ENCODE measurements around the gene DAAM1. TPM values are rescaled to one million over a fixed set of nuclear protein-coding genes. Genes with fewer than 3 reads are reported as not detected.

DAAM1 gene
- total and polyA plus RNA-seq, 7 donors: 5.7 to 37.1 (median 8.9) TPM

- 80 to 85% (median 82%) methylated on average over 5 of the region's 5 CpGs for WGBS, 3 donors
- intact Hi-C loops (cut with DNase I): no loop called here
- Histone ChIP-seq H3K4me1 (peaks cover 26% of the 10 kb centered on the region), H3K27ac (no peak overlapping the region), H3K4me3 (no peak overlapping the region), H3K36me3 (ENCODE audit: insufficient read depth in 1 of 2, low read depth in 1 of 2) (no peaks in the 10 kb centered on the region), H3K27me3 (ENCODE audit: insufficient read depth in 3 of 3, low read length in 2 of 3) (no peaks in the 10 kb centered on the region), H3K9me3 (no peaks in the 10 kb centered on the region)
- no peak for TF ChIP-seq CTCF (IDR thresholded peaks at IDR 0.05)
- DNase-seq (no peak), ATAC-seq (no peak)
Measured at GRCh38 chr14:59252772-59253500, 64.5 kb downstream of the DAAM1 start.

GRCh38 chr14:59253527-59253926 is 65.1 kb downstream of the DAAM1 start:
- Histone ChIP-seq H3K4me3 (no peak overlapping the region), H3K4me1 (peaks cover 26% of the 10 kb centered on the region), H3K27ac (no peak overlapping the region), H3K36me3 (ENCODE audit: insufficient read depth in 1 of 2, low read depth in 1 of 2) (no peaks in the 10 kb centered on the region), H3K27me3 (ENCODE audit: insufficient read depth in 3 of 3, low read length in 2 of 3) (no peaks in the 10 kb centered on the region), H3K9me3 (no peaks in the 10 kb centered on the region)
- intact Hi-C loops (cut with DNase I): no loop called here
- no peak for TF ChIP-seq CTCF (IDR thresholded peaks at IDR 0.05)
- DNase-seq: no peak
- no peak for ATAC-seq

- WGBS, 3 donors: 16 to 22% (median 17%) methylated on average over 7 of the region's 7 CpGs
- Histone ChIP-seq H3K36me3 (ENCODE audit: insufficient read depth in 1 of 2, low read depth in 1 of 2) (no peaks in the 10 kb centered on the region), H3K4me3 (no peak overlapping the region), H3K27me3 (ENCODE audit: insufficient read depth in 3 of 3, low read length in 2 of 3) (no peaks in the 10 kb centered on the region), H3K27ac (peak overlapping the region; percentile 59), H3K9me3 (no peaks in the 10 kb centered on the region), H3K4me1 (peaks cover 26% of the 10 kb centered on the region)
- intact Hi-C loops (cut with DNase I): no loop called here
- ATAC-seq (peak; percentile 65 to 88 (median 76)), DNase-seq (peak; percentile 46 to 69)
- peak; percentile 5 for TF ChIP-seq CTCF (IDR thresholded peaks at IDR 0.05)
Measured at GRCh38 chr14:59254146-59254910, 65.9 kb downstream of the DAAM1 start.

GRCh38 chr14:59254911-59255545 is 66.6 kb downstream of the DAAM1 start:
- peak overlapping the region; percentile 59 for H3K27ac ChIP-seq
- no peak overlapping the region for H3K4me3 ChIP-seq
- DNase-seq: no peak
- no peaks in the 10 kb centered on the region for H3K27me3 ChIP-seq (ENCODE audit: insufficient read depth in 3 of 3, low read length in 2 of 3)
- no peaks in the 10 kb centered on the region for H3K9me3 ChIP-seq
- no peaks in the 10 kb centered on the region for H3K36me3 ChIP-seq (ENCODE audit: insufficient read depth in 1 of 2, low read depth in 1 of 2)
- no peak for TF ChIP-seq CTCF (IDR thresholded peaks at IDR 0.05)
- ATAC-seq: peak; percentile 7 to 70 (median 50)
- intact Hi-C loops (cut with DNase I): no loop called here
- H3K4me1 ChIP-seq: peaks cover 26% of the 10 kb centered on the region
- WGBS, 3 donors: 34 to 42% (median 35%) methylated on average over 5 of the region's 5 CpGs
